ENCODE data around the gene PRDM1.

PRDM1 gene

DNA sequence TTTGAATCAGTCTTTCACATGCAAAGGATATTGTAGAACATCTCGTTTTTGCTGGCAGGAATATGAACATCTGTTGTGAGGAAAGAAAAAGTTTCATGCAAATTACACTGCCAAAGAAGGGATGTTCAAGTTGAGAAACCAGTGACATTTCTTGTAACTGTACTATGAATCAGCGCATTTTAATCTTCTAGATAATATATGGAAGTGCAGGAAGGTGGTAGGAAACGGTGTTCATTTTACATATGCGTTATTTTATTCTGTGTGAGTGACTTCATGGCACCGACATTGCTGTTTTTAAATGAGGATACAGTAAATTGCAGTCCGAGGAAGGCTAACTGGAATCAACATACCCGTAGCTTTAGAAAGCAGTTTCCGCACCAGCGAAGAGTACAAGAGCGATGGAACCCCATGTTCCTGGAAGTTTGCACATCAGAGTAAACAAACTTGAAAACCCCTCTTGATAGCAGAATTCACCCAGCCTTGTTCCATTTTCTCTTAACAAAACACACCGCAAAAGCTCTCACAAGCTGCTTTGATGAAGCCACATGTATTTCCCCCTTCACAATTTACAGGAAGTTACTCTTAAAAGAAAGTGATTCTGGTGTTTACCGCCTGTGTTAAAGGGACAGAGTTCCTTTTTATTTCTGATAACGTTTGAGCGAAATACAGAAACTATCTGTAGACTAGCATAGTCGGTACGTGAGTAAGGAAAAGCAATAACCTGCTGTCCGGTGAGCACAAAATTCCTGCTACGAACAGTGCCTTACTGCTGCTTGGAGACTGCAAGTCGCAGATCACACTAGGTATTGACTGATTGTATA is 11.5 kb downstream of the PRDM1 start:
- DNase-seq (ENCODE audit: low read depth in 2 of 2), result peak in 1 of 2 donors; percentile 30

DNA sequence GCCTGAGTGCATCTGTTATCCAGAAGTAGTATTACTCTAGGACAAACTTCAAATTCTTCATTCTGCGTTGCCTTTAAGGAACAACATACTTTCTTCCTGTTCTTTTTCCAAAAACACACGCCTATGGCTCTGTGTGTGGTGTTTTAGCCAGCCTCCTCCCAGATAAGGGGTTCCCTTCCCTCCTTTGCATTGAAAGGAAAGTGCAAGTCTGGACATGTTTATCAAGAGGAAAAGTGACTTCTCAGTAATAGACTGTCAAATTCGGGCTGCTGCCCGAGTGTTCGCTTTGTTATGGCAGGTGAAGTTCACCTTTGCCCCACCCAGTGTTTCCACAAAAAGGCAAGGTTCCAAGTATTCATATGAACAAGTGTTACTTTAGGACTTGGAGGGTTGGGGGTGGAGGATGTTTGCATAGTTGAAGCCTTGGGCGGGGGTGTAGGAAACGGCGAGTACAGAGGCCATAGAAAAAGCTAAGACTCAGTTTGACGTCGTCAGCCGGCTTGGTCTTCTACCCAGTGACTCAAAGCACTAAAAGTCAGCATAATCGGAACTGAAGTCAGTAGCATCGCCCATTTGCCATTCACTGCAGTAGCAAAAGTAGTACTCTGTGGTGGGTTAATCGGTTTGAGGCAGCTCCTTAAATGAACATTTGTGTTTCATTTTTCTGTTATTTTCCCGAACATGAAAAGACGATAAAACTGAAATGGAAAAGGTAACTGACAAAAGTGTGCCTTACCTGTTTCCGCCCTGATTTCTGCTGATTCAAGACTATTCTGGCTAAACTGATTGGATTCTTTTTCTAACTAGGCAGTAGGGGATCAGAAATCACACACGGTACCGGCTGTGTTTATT is 12.5 kb downstream of the PRDM1 start:
- peak; percentile 41 to 47 for DNase-seq (ENCODE audit: low read depth in 2 of 2)

DNA sequence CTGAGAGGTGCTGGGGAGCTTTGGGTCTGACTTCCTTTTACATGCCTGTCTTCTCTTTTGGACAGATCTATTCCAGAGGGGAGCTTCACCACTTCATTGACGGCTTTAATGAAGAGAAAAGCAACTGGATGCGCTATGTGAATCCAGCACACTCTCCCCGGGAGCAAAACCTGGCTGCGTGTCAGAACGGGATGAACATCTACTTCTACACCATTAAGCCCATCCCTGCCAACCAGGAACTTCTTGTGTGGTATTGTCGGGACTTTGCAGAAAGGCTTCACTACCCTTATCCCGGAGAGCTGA is 13.1 kb downstream of the PRDM1 start:
- DNase-seq (ENCODE audit: low read depth in 2 of 2), result no peak

DNA sequence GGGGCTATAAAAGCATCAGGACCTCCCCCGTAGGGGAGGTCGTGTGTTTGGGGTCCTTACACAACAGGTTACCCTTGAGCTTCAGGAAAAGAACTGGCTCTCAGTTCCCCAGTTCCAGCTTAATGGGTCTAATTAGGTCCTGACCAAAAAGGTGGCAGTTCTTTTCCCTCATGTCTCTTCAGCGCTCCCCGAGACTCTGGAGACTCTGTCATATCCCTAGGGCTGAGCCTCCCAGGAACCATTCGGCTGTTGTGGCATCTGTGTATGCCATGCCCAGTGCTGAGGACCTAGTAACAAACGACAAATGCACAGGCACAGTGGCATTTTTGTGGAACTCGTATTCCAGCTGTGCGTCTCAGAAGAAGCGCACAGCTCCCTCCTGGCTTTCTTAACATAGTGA is 14.6 kb downstream of the PRDM1 start:
- DNase-seq (ENCODE audit: low read depth in 2 of 2), result no peak

DNA sequence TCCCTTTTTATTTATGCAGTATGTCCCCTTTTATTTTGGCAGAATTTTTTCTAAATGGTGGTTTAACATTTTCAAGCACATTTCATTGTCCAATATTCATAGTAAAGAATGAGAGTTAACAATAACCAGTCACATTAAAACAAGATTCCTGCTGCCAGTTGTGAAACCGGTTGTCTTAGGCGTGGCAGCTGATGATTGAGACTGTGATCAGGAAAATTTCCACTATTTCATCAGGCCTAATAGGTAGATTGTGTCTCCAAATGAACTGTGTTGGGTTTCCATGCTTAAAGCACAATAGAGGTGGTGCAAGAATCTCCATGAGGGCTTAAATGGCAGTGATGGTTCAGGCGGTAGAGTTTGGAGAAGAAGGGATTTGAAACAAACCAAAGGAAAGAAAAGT is 15.3 kb downstream of the PRDM1 start:
- no peak for DNase-seq (ENCODE audit: low read depth in 2 of 2)

DNA sequence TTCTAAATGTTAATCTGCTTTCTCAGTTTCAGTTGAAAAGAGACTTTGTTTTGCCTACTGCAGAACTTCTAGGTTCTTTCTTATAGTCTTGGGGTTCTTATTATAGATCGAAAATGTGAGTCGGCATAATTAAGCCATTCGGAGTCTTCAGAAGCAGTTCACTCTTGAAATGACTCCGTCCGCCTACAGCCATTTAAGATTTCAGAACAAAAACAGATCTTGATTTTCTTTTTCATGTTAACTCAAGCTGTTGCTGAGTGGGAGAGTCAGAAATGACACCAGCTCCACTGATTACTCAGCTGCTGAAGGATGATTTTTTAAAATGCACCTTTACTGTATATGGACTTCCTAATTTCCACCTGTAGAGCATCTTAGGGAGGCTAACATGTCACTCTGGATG is 15.9 kb downstream of the PRDM1 start:
- no peak for DNase-seq (ENCODE audit: low read depth in 2 of 2)

DNA sequence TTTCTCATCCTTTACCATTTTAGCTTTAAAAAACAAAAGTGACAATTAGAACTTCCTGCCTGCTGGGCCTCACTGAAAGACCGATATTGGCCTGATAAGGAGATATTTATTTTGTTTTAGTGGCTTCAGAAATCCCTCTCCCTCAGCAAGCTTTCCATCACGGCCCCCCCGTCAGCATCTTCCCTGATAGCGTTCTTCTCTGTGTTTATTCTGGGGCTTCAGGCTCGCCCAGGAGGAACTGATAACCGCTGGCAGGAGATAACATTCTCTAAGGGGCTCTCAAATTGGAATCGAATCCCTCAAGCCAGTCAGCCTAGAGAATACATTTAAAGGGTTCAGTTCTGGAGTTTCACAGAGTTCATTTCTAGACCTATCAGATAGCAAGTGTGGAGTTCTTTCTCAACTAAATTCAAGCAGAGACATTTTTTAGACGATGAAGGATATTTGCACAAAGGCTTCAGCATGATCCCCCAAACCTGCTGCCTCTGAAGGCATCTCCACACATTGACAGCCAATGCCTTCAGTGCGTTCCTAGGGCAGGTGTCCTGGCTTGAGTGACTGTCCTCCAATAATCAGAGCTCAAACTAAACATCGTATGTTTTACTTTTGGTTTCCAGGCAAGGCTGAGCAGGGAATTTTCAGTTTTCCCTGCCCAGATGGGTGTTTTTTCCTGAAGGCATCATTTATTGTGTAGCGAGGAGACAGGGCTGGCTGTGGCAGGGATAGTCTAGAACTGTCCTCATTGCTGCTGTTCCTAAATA is 17.0 kb downstream of the PRDM1 start:
- DNase-seq (ENCODE audit: low read depth in 2 of 2), result no peak

DNA sequence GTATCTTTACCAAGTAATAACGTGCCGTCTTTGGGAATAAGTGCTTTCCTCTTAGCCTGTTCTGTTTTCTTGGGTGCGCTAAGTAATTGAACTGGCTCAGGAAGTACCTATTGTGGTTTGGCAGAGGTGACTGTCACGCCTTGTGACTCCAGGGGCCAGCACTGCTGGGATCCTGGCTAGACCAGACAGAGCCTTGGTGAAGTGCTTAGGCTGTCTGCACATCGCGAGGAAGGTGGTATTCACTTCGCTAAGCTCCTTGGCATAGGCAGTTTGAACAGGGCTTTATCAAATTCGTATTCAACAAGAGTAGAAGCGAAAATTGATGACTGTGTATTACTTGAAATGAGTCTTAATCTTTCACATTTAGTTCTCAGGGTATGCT is 17.6 kb downstream of the PRDM1 start:
- peak in 1 of 2 donors; percentile 16 for DNase-seq (ENCODE audit: low read depth in 2 of 2)

DNA sequence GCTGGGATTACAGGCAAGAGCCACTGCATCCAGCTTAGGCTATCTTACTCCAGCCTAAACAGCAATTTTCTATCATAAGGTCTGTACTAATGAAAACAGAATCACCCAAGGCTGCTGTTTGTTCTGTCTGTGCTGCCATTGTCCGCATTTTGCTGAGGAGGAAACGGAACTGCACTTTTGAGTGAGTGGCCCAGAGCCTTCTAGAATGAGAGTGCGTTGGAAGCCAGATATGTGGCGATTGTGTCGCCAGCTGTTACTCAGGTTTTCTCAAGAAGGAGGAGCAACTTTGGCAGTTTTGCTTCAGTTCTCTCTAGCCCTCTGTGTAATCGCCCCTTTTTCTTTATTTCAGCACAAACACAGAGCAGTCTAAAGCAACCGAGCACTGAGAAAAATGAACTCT is 18.3 kb downstream of the PRDM1 start:
- no peak for DNase-seq (ENCODE audit: low read depth in 2 of 2)

DNA sequence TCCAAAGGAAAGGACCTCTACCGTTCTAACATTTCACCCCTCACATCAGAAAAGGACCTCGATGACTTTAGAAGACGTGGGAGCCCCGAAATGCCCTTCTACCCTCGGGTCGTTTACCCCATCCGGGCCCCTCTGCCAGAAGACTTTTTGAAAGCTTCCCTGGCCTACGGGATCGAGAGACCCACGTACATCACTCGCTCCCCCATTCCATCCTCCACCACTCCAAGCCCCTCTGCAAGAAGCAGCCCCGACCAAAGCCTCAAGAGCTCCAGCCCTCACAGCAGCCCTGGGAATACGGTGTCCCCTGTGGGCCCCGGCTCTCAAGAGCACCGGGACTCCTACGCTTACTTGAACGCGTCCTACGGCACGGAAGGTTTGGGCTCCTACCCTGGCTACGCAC is 18.8 kb downstream of the PRDM1 start:
- DNase-seq (ENCODE audit: low read depth in 2 of 2), result no peak

DNA sequence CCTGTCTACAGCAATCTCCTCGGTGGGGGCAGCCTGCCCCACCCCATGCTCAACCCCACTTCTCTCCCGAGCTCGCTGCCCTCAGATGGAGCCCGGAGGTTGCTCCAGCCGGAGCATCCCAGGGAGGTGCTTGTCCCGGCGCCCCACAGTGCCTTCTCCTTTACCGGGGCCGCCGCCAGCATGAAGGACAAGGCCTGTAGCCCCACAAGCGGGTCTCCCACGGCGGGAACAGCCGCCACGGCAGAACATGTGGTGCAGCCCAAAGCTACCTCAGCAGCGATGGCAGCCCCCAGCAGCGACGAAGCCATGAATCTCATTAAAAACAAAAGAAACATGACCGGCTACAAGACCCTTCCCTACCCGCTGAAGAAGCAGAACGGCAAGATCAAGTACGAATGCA is 19.4 kb downstream of the PRDM1 start:
- DNase-seq (ENCODE audit: low read depth in 2 of 2), result no peak

DNA sequence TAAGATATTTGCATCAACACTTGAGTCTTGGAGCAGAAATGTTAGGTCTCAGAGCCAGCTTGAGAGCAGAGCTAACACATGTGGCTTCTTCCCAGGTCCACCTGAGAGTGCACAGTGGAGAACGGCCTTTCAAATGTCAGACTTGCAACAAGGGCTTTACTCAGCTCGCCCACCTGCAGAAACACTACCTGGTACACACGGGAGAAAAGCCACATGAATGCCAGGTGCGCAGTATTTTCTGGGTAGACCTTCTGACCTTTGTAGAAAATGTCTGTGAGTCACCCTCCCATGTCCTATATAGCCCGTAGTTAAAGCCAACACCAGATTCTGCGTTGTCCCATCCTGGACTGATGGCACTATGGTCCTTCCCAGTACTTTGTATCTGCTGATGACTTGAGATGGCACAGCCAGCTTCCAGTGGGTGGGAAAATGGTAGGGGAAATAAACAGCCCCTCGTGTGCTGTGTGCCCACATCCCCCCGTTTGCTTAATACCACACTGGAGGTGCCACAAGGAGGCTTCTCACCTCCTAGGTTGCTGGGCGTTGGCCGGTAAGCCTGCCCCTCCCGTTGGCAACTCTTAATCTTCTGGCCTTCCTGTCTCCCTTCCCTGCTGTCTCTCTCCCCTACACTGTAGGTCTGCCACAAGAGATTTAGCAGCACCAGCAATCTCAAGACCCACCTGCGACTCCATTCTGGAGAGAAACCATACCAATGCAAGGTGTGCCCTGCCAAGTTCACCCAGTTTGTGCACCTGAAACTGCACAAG is 20.3 kb downstream of the PRDM1 start:
- no peak for DNase-seq (ENCODE audit: low read depth in 2 of 2)

DNA sequence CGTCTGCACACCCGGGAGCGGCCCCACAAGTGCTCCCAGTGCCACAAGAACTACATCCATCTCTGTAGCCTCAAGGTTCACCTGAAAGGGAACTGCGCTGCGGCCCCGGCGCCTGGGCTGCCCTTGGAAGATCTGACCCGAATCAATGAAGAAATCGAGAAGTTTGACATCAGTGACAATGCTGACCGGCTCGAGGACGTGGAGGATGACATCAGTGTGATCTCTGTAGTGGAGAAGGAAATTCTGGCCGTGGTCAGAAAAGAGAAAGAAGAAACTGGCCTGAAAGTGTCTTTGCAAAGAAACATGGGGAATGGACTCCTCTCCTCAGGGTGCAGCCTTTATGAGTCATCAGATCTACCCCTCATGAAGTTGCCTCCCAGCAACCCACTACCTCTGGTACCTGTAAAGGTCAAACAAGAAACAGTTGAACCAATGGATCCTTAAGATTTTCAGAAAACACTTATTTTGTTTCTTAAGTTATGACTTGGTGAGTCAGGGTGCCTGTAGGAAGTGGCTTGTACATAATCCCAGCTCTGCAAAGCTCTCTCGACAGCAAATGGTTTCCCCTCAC is 21.0 kb downstream of the PRDM1 start:
- no peak for DNase-seq (ENCODE audit: low read depth in 2 of 2)

DNA sequence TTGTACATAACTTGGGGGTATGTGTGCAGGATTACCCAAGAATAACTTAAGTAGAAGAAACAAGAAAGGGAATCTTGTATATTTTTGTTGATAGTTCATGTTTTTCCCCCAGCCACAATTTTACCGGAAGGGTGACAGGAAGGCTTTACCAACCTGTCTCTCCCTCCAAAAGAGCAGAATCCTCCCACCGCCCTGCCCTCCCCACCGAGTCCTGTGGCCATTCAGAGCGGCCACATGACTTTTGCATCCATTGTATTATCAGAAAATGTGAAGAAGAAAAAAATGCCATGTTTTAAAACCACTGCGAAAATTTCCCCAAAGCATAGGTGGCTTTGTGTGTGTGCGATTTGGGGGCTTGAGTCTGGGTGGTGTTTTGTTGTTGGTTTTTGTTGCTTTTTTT is 22.0 kb downstream of the PRDM1 start:
- DNase-seq (ENCODE audit: low read depth in 2 of 2), result no peak

DNA sequence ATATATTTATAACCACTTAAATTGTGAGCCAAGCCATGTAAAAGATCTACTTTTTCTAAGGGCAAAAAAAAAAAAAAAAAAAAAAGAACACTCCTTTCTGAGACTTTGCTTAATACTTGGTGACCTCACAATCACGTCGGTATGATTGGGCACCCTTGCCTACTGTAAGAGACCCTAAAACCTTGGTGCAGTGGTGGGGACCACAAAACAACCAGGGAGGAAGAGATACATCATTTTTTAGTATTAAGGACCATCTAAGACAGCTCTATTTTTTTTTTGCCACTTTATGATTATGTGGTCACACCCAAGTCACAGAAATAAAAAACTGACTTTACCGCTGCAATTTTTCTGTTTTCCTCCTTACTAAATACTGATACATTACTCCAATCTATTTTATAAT is 22.9 kb downstream of the PRDM1 start:
- DNase-seq (ENCODE audit: low read depth in 2 of 2), result no peak

DNA sequence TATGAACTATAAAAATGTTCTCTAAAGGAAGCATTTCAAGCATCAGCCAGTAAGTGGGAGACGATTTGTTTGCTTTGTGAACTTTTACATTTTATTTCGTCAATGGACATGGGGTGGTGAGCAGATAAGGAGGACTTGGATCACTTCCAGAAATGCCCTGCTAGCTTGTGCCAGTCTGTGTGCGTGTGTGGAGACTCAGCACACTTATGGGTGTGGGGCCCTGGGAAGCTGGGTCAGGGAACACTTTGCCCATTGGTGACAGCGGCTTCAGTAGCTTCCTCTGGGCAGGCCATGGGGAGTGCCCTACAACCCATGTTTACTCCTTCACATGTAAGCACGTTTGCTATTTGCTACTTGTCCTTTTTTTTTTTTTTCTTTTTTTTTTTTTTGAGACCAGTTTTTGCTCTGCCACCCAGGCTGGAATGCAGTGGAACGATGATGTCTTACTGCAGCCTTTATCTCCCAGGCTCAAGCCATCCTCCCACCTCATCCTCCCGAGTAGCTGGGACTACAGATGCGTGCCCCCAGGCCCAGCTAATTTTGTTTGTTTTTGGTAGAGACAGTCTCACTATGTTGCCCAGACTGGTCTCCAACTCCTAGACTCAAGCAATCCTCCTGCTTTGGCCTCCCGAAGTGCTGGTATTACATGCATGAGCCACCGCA is 24.2 kb downstream of the PRDM1 start:
- DNase-seq (ENCODE audit: low read depth in 2 of 2), result no peak

DNA sequence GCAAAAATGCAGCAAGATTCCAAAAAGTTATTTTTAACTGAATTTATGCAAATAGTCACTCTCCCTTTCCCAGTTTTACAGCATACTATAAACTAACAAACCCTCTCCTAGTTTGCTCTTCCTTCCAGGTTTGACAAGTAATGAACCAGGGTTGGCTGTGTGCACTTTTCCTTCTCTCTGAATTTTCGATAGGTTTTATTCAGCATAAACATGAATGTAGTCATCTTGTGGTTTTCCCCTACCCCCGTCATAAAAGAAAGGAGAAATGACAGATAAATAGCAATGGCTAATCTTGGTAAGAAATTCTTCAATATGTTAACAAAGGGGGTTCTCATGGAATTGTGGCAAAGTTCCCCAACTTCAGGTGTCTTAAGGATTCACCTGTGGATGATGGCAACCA is 26.3 kb downstream of the PRDM1 start:
- DNase-seq (ENCODE audit: low read depth in 2 of 2), result no peak

DNA sequence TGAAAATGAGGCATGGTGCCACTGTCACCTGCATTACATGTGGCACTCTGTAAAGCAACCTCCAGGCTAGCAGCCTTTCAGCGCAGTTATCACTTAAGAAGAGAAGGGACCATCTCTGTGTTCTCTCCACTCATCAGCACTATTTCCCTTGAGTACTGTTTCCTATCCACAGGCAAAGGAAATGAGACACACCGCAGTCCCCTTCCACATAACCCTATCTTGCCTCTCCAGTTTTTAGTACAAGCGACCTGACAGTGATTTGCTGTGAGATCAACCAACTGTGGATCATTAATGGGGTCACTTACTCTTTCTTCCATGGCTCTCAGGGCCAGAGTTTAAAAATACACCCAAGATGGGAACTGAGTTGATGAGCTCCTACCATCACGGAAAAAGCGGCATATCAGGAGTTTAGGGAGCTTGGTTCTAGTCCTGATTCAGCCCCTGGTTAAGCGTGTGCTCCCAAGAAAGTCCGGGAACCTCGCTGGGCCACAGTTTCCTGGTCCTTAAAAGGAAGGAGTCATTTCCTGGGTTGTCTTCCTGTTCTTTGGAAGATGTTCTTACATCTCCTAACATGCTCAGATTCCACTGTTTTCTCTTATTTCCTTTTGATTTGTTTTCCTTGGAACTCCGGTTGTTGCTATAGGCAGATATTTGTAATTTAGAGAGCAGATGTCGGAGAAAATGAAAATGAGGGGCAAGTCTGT is 27.3 kb downstream of the PRDM1 start:
- no peak for DNase-seq (ENCODE audit: low read depth in 2 of 2)

DNA sequence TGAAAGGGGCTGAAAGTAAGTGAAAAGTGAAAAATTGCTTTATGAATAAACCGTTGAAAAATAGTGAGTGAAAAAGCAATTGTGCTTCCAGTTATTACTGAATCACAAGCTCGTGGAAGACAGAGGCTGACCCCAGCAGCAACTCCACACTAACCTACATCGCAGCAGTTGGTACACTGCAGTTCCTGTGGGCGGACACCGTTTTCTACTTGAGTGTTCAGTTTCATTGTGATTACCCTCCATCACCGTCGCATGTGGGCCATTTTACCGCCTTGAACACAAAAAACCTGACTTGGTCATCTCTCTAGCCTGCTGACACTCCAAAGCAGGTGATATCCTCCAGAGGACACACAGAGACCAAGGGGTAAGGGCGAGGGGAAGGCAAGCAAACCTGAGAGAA is 28.4 kb downstream of the PRDM1 start:
- DNase-seq (ENCODE audit: low read depth in 2 of 2), result no peak

DNA sequence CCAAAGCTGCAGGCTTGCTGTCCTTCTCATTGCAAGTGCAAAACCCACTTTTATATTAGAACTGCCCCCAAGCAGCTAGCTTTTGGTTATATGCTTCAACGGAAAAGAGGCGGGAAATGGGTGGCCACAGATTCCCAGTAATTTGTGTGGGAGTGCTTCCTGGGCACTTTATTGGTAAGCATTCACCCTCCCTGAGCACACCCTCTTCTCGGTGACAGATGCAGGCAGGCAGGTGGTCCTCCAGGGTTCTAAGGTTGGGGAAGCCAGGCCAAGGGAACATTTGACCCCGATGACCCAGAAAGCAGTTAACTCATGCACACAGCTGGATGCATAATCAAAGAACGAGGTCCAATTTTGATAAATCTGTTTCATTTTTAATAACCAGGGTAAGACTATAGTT is 29.1 kb downstream of the PRDM1 start:
- no peak for DNase-seq (ENCODE audit: low read depth in 2 of 2)

All from stimulated activated CD8-positive, alpha-beta memory T cell treated with anti-CD3 and anti-CD28 coated beads, Interleukin-2, amount 100 ng/mL, for 1 hour (primary cell).